GM04503 (cell line): ENCODE results near the gene FTSJ3.
"Not testable (repeated sequence)": the region's sequence is repeated elsewhere in the genome, so short reads cannot be mapped to it uniquely, and the experiment has no call there.

Experiments
- DNase-seq: peaks from one replicate; pipeline ENCODE4 v3.0.0-alpha.2; 2012; ENCODE audit warnings: low read depth

Gene FTSJ3

GRCh38 chr17:63826468-63827001, 928 bp downstream of the FTSJ3 start:
- no peak for DNase-seq

- DNase-seq, result no peak
These were observed 3.1 kb downstream of the FTSJ3 start for GRCh38 chr17:63824362-63824761.

GRCh38 chr17:63823659-63824331, 3.7 kb downstream of the FTSJ3 start:
- no peak for DNase-seq

- no peak for DNase-seq
These were observed 4.9 kb downstream of the FTSJ3 start for GRCh38 chr17:63822537-63822936.

GRCh38 chr17:63821804-63822203, 5.7 kb downstream of the FTSJ3 start:
- DNase-seq, result no peak

- DNase-seq, result no peak
These were observed 6.4 kb downstream of the FTSJ3 start for GRCh38 chr17:63820963-63821561.

- no peak for DNase-seq
These were observed 7.6 kb downstream of the FTSJ3 start for GRCh38 chr17:63819585-63820537.

- no peak for DNase-seq
These were observed 8.3 kb downstream of the FTSJ3 start for GRCh38 chr17:63819131-63819530.

GRCh38 chr17:63817736-63818385, 9.6 kb downstream of the FTSJ3 start:
- no peak for DNase-seq

GRCh38 chr17:63816669-63817068, 10.8 kb downstream of the FTSJ3 start:
- DNase-seq, result no peak

GRCh38 chr17:63816123-63816522, 11.3 kb downstream of the FTSJ3 start:
- no peak for DNase-seq

GRCh38 chr17:63809970-63810369, 17.5 kb downstream of the FTSJ3 start:
- no peak for DNase-seq

GRCh38 chr17:63805591-63805990, 21.9 kb downstream of the FTSJ3 start:
- no peak for DNase-seq

- no peak for DNase-seq
These were observed 23.1 kb downstream of the FTSJ3 start for GRCh38 chr17:63804328-63804727.

GRCh38 chr17:63800783-63801182, 26.7 kb downstream of the FTSJ3 start:
- no peak for DNase-seq

- no peak for DNase-seq
These were observed 28.8 kb downstream of the FTSJ3 start for GRCh38 chr17:63798572-63799106.

- DNase-seq, result not testable (repeated sequence)
These were observed 31.1 kb downstream of the FTSJ3 start for GRCh38 chr17:63796375-63796774.

GRCh38 chr17:63792055-63792729, 35.3 kb downstream of the FTSJ3 start:
- no peak for DNase-seq

- DNase-seq, result no peak
These were observed 37.4 kb downstream of the FTSJ3 start for GRCh38 chr17:63790057-63790456.

GRCh38 chr17:63786971-63787711, 40.3 kb downstream of the FTSJ3 start:
- DNase-seq, result no peak
